Activated T-cell treated with anti-CD3 and anti-CD28 coated beads, Interleukin-2, amount 50 U/mL, for 72 hours (primary cell): ENCODE data around the gene IKZF3. TPM values are rescaled to one million over a fixed set of nuclear protein-coding genes. Genes with fewer than 3 reads are reported as not detected.
"Not testable (repeated sequence)": the region's sequence is repeated elsewhere in the genome, so short reads cannot be mapped to it uniquely, and the experiment has no call there.

Source experiments
- ATAC-seq, 2 donors: fragments of 150-1000 bp; cut with Tn5 transposase; replicated peaks in 1 of 2; 2 replicates each; pipeline ENCODE4 v1.10.0; 2021; ENCODE audit warnings: moderate library complexity in 2 of 2, mild to moderate bottlenecking in 1 of 2
- DNase-seq, 2 donors: peaks; one replicate each; pipeline ENCODE4 v3.0.0; 2021 to 2022; ENCODE audit warnings: mixed read lengths in 1 of 2
- H3K27ac Mint-ChIP-seq: one replicate; pipeline ENCODE4 v1.8.0; 2022; ENCODE audit warnings: mild to moderate bottlenecking, moderate library complexity, mixed read lengths
- H3K27me3 Mint-ChIP-seq: one replicate; pipeline ENCODE4 v1.8.0; 2022; ENCODE audit warnings: low read depth, mixed read lengths
- H3K36me3 Mint-ChIP-seq, 2 donors: one replicate each; pipeline ENCODE4 v1.8.0; 2022; ENCODE audit warnings: mixed read lengths in 2 of 2, mild to moderate bottlenecking in 1 of 2; ENCODE audit not compliant: insufficient read depth in 2 of 2
- H3K4me1 Mint-ChIP-seq: one replicate; pipeline ENCODE4 v1.8.0; 2022; ENCODE audit warnings: low read depth, mixed read lengths
- H3K4me3 Mint-ChIP-seq, 2 donors: one replicate each; pipeline ENCODE4 v1.8.0; 2022; ENCODE audit warnings: mild to moderate bottlenecking in 2 of 2, mixed read lengths in 2 of 2, moderate library complexity in 2 of 2
- H3K9me3 Mint-ChIP-seq, 2 donors: one replicate each; pipeline ENCODE4 v1.8.0; 2022; ENCODE audit warnings: mixed read lengths in 2 of 2
- total RNA-seq, 2 donors: library from RNA; stranded (reverse); gene quantifications; one replicate each; pipeline ENCODE4 v1.2.3, GENCODE V29; 2022

Gene IKZF3
- total RNA-seq, 2 donors from 2014 or later = 70.7 to 78.9 TPM

DNA sequence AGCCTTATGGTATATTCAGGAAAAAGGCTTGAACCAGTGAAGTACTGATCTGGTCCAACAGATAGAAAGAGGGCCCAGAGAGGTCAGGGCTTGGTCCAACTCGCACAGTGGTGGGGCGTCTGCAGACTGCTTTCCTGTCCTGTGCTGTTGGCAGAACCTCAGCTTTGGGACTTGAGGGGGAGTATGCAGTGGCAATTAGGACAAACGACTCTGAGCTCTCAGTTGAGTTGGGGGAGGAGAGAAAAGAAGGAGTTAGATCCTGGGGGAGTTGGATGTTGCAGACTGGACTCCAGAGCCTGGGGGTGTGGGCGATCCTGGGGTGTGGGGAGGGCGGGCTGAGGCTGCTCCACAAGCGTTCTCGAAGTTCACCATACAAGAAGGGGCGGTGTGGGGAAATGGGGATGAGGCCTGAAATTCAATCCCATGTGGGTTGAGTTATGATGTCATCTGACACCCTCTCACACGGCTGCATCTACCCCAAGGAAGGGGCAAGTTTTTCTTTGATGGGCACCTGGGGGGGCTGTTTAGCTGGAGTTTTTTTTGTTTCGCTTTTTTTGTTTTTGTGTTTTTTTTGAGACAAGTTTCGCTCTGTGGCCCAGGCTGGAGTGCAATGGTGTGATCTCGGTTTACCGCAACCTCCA is 111.8 kb downstream of the IKZF3 start:
- Mint-ChIP-seq H3K4me3 (peak overlapping the region; percentile 65 to 78), H3K36me3 (no peaks in the 10 kb centered on the region), H3K27me3 (no peaks in the 10 kb centered on the region), H3K4me1 (peaks cover 51% of the 10 kb centered on the region), H3K27ac (peak overlapping the region; percentile 45), H3K9me3 (no peaks in the 10 kb centered on the region)
- DNase-seq = no peak
- no peak for ATAC-seq

DNA sequence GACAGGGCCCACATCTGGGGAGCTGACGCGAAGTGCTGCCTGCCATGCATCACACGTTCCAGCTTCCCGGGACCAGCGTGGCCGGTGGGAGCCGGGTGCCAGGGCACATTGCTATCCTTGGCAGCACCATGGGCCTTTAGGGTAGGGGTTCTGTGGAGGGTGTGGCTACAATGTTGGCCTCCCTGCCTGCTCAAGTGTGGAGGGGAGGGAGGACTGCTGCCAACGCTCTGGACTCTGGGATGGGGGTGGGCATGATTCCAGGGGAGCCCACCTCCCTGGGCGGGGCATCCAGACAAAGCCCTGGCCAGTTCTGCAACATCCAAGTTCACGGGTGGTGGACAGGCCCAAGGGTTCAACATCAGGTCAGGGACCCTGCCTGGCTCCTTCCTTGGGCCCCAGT is 112.5 kb downstream of the IKZF3 start:
- H3K4me1 Mint-ChIP-seq = peaks cover 44% of the 10 kb centered on the region
- H3K36me3 Mint-ChIP-seq = no peaks in the 10 kb centered on the region
- DNase-seq (no peak), ATAC-seq (no peak)
- H3K27ac Mint-ChIP-seq = no peak overlapping the region
- H3K4me3 Mint-ChIP-seq = peak overlapping the region in 1 of 2 donors; percentile 76
- H3K9me3 Mint-ChIP-seq = no peaks in the 10 kb centered on the region
- H3K27me3 Mint-ChIP-seq = no peaks in the 10 kb centered on the region

DNA sequence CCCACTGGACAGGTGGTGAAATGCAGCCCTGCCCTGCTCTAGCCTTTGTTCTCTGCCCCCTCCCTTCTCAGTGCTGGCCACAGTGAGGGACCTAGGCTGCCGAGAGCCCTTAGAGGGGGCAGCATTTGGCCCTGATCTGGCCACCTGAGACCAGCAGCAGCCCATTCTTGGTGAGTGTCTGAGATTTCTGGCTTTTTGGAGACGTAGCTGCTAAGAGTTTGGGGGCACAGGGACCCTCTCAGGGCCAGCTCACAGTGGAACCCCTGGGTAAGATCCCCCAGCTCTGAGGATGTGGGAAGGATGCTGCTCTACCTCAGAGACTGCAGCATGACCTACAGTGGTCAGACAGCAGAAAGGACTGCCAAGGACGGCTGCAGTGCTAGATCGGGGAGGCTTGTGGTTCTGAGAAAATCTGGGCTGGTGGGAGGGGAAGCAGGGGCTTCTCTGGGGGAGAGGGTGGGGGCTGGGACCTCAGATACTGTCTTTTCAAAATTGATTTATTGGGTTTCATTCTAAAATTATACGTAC is 113.0 kb downstream of the IKZF3 start:
- H3K9me3 Mint-ChIP-seq = no peaks in the 10 kb centered on the region

DNA sequence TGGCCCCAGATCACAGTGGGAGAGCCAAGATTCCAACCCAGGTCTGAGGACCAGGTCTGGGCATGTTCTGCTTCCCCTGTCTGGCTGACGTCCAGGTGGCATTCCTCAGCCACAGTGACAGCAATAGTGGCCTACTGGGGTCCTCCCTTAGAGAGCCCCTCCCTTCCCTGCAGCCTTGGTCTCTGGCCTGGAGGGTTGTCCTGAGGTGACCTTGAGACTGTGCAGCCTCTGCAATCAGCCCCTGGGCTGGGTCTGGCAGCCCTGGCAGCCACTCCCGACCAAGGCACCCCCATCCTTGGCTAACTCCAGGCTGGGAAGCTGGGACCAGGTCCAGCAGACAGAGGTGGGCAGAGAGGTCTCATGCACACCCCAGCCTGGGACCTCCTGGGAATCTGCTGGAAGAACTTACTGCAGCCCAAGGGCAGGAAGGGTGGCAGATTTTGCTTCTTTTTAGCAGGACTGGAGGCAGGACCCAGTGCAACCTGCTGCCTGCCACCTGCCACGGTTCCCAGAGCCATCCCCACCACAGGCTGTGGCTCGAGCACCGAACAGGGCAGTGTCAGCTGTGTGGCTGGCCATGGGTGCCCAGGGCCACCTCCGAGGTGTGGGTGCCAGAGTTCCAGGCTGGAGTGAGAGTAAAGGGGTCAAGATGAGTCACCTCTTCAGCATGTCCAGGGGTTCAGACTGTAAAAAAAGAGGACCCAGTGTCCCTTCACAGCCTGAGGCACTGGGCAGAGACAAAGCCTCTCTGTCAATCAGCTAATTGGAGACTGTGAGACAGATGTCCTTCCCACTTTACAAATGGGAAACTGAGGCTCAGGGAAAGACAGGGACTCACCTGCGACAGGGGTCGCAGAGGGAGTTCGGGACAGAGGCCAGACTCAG is 113.7 kb downstream of the IKZF3 start:
- no peaks in the 10 kb centered on the region for H3K27me3 Mint-ChIP-seq
- no peaks in the 10 kb centered on the region for H3K36me3 Mint-ChIP-seq
- no peak overlapping the region for H3K27ac Mint-ChIP-seq
- DNase-seq = no peak
- H3K4me1 Mint-ChIP-seq = peaks cover 31% of the 10 kb centered on the region
- ATAC-seq = no peak
- H3K9me3 Mint-ChIP-seq = no peaks in the 10 kb centered on the region
- no peak overlapping the region for H3K4me3 Mint-ChIP-seq

More for the DNA sequence above, 113.0 kb downstream of the IKZF3 start:
- Mint-ChIP-seq H3K4me3 (no peak overlapping the region), H3K27ac (no peak overlapping the region), H3K27me3 (no peaks in the 10 kb centered on the region), H3K4me1 (peaks cover 39% of the 10 kb centered on the region), H3K36me3 (no peaks in the 10 kb centered on the region)
- no peak for DNase-seq
- ATAC-seq = no peak

DNA sequence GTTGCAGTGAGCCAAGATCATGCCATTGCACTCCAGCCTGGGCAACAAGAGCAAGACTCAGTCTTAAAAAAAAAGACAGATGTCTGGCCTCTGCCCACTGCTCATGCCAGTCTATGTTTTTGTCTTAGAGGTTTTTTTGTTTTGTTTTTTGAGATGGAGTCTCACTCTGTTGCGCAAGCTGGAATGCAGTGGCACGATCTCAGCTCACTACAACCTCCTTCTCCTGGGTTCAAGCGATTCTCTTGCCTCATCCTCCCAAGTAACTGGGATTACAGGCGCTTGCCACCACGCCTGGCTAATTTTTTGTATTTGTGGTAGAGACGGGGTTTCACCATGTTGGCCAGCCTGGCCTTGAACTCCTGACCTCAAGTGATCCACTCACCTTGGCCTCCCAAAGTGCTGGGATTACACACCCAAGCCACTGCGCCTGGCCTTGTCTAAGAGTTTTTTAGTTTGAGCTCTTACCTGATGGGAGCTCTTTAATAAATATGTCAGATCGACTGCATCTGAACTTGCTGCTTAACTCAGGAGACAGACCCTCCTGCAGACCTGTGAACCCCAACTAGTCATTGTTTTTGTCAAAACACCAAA is 115.6 kb downstream of the IKZF3 start:
- Mint-ChIP-seq H3K27ac (peak overlapping the region; percentile 15), H3K4me1 (peaks cover 25% of the 10 kb centered on the region)
- not testable (repeated sequence) for H3K36me3 Mint-ChIP-seq, H3K27me3 Mint-ChIP-seq, ATAC-seq, H3K9me3 Mint-ChIP-seq, DNase-seq, H3K4me3 Mint-ChIP-seq

DNA sequence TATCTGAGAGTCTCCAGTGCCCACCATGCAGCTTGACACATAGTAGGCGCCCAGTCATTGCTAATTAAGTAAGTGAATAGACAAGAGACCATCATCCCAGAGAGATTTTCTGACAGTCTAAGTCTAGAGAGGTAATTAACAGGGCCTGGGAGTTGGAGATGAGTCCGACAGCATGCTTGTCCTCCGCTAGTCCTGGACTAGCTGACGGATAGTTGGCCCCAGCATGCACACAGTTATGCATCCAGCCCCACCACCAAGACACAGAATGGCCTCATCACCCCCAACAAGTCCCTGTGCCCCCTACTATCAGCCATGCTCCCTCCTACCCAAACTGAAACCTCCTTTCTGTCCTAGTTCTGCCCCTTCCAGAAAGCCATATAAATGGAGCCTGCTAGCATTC is 116.4 kb downstream of the IKZF3 start:
- DNase-seq = no peak
- Mint-ChIP-seq H3K27ac (no peak overlapping the region), H3K4me1 (peaks cover 17% of the 10 kb centered on the region), H3K4me3 (no peak overlapping the region), H3K27me3 (no peaks in the 10 kb centered on the region), H3K9me3 (no peaks in the 10 kb centered on the region), H3K36me3 (no peaks in the 10 kb centered on the region)
- no peak for ATAC-seq

DNA sequence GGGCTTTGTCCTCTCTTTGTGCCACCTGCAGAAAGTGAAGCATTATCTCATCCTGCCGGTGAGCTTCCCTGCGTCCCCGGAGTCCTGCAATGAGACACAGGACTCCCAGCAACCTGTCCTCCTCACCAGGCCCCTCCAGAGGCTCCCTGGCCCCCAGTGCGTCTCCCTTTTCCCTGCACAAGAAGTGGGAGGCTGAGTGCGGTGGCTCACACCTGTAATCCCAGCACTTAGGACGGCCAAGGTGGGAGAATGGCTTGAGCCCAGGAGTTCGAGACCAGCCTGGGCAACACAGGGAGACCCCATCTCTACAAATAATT is 118.0 kb downstream of the IKZF3 start:
- H3K27ac Mint-ChIP-seq = no peak overlapping the region
- H3K9me3 Mint-ChIP-seq = no peaks in the 10 kb centered on the region
- no peak for DNase-seq
- no peaks in the 10 kb centered on the region for H3K27me3 Mint-ChIP-seq
- no peak overlapping the region for H3K4me3 Mint-ChIP-seq
- no peaks in the 10 kb centered on the region for H3K36me3 Mint-ChIP-seq
- no peak for ATAC-seq
- peaks cover 3% of the 10 kb centered on the region for H3K4me1 Mint-ChIP-seq

DNA sequence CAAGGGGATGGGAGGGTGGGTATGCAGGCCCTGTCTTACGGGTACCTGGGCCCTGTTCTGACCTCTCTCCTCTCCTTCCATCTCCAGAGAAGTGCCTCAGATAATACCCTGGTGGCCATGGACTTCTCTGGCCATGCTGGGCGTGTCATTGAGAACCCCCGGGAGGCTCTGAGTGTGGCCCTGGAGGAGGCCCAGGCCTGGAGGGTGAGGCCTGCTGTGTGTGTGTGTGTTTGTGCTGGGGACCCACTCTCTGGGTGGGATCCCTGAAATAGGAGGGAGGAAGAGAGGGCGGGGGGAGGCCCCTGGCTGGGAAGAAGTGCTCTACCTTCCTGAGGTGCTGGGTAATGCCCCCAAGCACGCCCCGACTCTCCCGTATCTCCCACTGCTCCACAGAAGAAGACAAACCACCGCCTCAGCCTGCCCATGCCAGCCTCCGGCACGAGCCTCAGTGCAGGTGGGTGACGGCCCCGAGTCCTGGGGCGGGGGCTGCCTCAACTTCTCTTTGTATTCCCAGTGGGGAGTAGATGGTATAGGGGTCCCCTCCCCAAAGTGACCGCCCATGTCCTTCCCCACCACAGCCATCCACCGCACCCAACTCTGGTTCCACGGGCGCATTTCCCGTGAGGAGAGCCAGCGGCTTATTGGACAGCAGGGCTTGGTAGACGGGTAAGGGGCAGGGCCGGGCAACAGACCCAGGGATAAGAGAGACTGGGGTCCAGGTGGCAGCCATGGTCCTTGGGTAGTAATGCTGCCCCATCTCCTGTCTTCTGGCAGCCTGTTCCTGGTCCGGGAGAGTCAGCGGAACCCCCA is 118.6 kb downstream of the IKZF3 start:
- Mint-ChIP-seq H3K27me3 (no peaks in the 10 kb centered on the region), H3K4me1 (peaks cover 5% of the 10 kb centered on the region), H3K9me3 (no peaks in the 10 kb centered on the region), H3K36me3 (no peaks in the 10 kb centered on the region), H3K27ac (no peak overlapping the region), H3K4me3 (no peak overlapping the region)
- DNase-seq (no peak), ATAC-seq (no peak)

DNA sequence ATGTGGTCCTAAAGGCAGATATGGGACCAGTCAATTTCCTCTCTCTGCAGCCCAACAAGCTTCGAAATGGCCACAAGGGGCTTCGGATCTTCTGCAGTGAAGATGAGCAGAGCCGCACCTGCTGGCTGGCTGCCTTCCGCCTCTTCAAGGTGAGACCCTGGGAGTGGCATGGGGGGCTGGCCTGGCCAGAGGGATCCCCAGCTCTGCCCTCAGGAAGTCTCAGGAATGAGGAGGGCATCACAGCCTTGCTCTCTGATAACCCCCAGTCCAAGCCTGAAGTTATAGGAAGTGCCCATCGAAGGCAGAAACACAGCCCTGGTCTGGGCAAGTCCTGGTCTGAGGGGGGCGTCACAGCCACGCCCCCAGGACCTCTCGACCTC is 119.3 kb downstream of the IKZF3 start:
- Mint-ChIP-seq H3K27me3 (no peaks in the 10 kb centered on the region), H3K9me3 (no peaks in the 10 kb centered on the region), H3K4me1 (peaks cover 12% of the 10 kb centered on the region), H3K36me3 (no peaks in the 10 kb centered on the region), H3K27ac (no peak overlapping the region), H3K4me3 (no peak overlapping the region)
- DNase-seq = no peak
- no peak for ATAC-seq

DNA sequence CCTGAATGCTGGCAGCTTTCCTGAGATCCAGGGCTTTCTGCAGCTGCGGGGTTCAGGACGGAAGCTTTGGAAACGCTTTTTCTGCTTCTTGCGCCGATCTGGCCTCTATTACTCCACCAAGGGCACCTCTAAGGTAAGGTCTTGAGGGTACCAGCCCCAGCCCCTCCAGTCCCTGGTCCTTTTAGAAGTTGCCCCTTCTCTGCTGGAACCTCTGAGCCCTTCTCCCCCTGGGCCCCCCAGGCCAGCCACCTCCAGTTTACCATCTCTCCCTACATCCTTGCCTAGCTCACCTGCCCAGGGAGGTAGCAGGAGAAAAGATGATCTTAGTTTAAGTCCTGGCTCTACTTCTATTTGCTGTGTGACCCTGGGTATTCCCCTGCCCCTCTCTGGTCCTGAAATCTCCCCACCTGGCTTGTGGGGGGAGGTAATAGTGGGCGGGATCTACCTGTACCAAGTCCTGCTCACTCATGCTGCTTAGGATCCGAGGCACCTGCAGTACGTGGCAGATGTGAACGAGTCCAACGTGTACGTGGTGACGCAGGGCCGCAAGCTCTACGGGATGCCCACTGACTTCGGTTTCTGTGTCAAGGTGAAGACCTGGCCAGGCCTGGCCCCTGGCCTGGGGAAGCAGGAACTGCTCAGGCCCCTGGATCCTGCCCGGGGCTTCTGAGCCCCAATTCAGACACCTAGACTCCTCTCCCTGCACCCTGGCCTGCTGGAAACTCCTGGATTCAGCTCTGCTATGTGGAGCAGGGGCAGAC is 119.9 kb downstream of the IKZF3 start:
- Mint-ChIP-seq H3K27ac (no peak overlapping the region), H3K4me1 (peaks cover 18% of the 10 kb centered on the region), H3K4me3 (no peak overlapping the region), H3K27me3 (no peaks in the 10 kb centered on the region), H3K9me3 (no peaks in the 10 kb centered on the region), H3K36me3 (no peaks in the 10 kb centered on the region)
- DNase-seq (no peak), ATAC-seq (no peak)

DNA sequence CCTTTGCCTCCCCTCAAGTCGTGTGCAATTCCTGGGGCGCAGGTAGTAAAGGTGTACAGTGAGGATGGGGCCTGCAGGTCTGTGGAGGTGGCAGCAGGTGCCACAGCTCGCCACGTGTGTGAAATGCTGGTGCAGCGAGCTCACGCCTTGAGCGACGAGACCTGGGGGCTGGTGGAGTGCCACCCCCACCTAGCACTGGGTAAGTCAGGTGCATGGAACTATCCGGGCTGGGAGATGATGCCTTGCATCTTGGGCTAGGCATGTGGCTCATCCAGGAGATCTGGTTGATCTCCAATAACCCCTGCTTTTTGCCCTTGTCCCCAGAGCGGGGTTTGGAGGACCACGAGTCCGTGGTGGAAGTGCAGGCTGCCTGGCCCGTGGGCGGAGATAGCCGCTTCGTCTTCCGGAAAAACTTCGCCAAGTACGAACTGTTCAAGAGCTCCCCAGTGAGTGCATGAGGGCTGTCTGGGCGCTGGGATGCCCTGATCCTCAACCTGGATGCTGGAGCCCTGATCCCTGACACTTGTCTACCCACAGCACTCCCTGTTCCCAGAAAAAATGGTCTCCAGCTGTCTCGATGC is 121.2 kb downstream of the IKZF3 start:
- H3K27me3 Mint-ChIP-seq = no peaks in the 10 kb centered on the region
- H3K4me1 Mint-ChIP-seq = peaks cover 29% of the 10 kb centered on the region
- H3K4me3 Mint-ChIP-seq = no peak overlapping the region
- no peak overlapping the region for H3K27ac Mint-ChIP-seq
- H3K9me3 Mint-ChIP-seq = no peaks in the 10 kb centered on the region
- DNase-seq = no peak
- no peaks in the 10 kb centered on the region for H3K36me3 Mint-ChIP-seq
- no peak for ATAC-seq
